Adipocyte (in vitro differentiated cells): ENCODE measurements around the gene UPF1.
A peak's percentile ranks its signal among the peaks of the same experiment; 100 is the strongest.

ENCODE experiments used
- DNase-seq: peaks from one replicate; pipeline ENCODE4 v3.0.0-alpha.2; 2015; ENCODE audit warnings: low read depth
- H3K27me3 ChIP-seq: replicated peaks from 2 replicates; pipeline ENCODE4 v1.7.0; 2013; ENCODE audit warnings: mild to moderate bottlenecking, low read length, moderate library complexity; ENCODE audit not compliant: control insufficient read depth, insufficient read depth
- H3K36me3 ChIP-seq: 2 replicates; pipeline ENCODE4 v1.7.0; 2013; ENCODE audit warnings: low read length, mild to moderate bottlenecking, moderate library complexity; ENCODE audit not compliant: control insufficient read depth, insufficient read depth, severe bottlenecking
- H3K4me1 ChIP-seq: 2 replicates; pipeline ENCODE4 v1.7.0; 2013; ENCODE audit warnings: mild to moderate bottlenecking, low read length, moderate library complexity; ENCODE audit not compliant: control insufficient read depth, insufficient read depth
- H3K4me3 ChIP-seq: 2 replicates; pipeline ENCODE4 v1.7.0; 2013; ENCODE audit warnings: mild to moderate bottlenecking, low read length, moderate library complexity
- H3K9ac ChIP-seq: 2 replicates; pipeline ENCODE4 v1.7.0; 2013; ENCODE audit warnings: mild to moderate bottlenecking, low read length, moderate library complexity
- H3K9me3 ChIP-seq: 2 replicates; pipeline ENCODE4 v1.7.0; 2013; ENCODE audit warnings: mild to moderate bottlenecking, low read length, moderate library complexity; ENCODE audit not compliant: control insufficient read depth

UPF1 gene

GRCh38 chr19:18852648-18853047 is 20.9 kb downstream of the UPF1 start:
- Histone ChIP-seq H3K4me3 (no peak overlapping the region), H3K9me3 (no peaks in the 10 kb centered on the region), H3K4me1 (peaks cover 43% of the 10 kb centered on the region), H3K36me3 (peaks cover 70% of the 10 kb centered on the region), H3K9ac (no peak overlapping the region), H3K27me3 (no peaks in the 10 kb centered on the region)
- DNase-seq: no peak

- H3K9ac ChIP-seq: no peak overlapping the region
- no peak overlapping the region for H3K4me3 ChIP-seq
- no peaks in the 10 kb centered on the region for H3K9me3 ChIP-seq
- peaks cover 31% of the 10 kb centered on the region for H3K4me1 ChIP-seq
- no peaks in the 10 kb centered on the region for H3K27me3 ChIP-seq
- no peak for DNase-seq
- peaks cover 82% of the 10 kb centered on the region for H3K36me3 ChIP-seq
These were observed 22.1 kb downstream of the UPF1 start for GRCh38 chr19:18853755-18854427.

DNA sequence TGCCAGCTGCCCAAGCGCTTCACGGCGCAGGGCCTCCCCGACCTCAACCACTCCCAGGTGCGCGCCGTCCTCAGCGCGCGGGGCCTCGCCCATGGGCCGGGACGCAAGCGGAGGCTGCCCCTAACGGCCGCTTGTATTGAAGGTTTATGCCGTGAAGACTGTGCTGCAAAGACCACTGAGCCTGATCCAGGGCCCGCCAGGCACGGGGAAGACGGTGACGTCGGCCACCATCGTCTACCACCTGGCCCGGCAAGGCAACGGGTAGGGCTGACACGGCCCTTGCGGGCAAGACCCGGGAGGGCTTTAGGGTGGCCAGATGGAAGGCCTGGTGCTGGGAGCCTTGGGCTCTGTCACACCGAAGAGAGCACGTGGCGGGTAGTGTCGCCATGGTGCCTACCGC is 23.2 kb downstream of the UPF1 start:
- H3K4me3 ChIP-seq: no peak overlapping the region
- H3K4me1 ChIP-seq: peaks cover 20% of the 10 kb centered on the region
- no peak overlapping the region for H3K9ac ChIP-seq
- DNase-seq: no peak
- peaks cover 93% of the 10 kb centered on the region for H3K36me3 ChIP-seq
- no peaks in the 10 kb centered on the region for H3K9me3 ChIP-seq
- no peaks in the 10 kb centered on the region for H3K27me3 ChIP-seq

- H3K36me3 ChIP-seq: peaks cover 98% of the 10 kb centered on the region
These were observed 24.1 kb downstream of the UPF1 start for GRCh38 chr19:18855647-18856384.

GRCh38 chr19:18856385-18857126 is 24.8 kb downstream of the UPF1 start:
- peaks cover 98% of the 10 kb centered on the region for H3K36me3 ChIP-seq
- H3K27me3 ChIP-seq: no peaks in the 10 kb centered on the region
- no peaks in the 10 kb centered on the region for H3K9me3 ChIP-seq

More at GRCh38 chr19:18855647-18856384, 24.1 kb downstream of the UPF1 start:
- peaks cover 12% of the 10 kb centered on the region for H3K4me1 ChIP-seq
- no peaks in the 10 kb centered on the region for H3K9me3 ChIP-seq
- H3K27me3 ChIP-seq: no peaks in the 10 kb centered on the region
- H3K4me3 ChIP-seq: no peak overlapping the region
- DNase-seq: no peak
- H3K9ac ChIP-seq: peak overlapping the region; percentile 7

DNA sequence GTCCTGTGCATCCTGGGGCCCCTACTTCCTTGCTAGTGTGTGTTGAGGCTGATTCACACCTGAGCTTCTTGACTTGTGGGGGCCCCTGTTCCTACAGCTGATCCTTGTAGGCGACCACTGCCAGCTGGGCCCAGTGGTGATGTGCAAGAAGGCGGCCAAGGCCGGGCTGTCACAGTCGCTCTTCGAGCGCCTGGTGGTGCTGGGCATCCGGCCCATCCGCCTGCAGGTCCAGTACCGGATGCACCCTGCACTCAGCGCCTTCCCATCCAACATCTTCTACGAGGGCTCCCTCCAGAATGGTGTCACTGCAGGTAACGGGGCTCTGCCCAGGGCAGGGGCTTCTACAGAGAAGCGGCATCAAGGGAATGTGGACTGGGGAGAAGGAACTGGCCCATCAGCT is 25.5 kb downstream of the UPF1 start:
- Histone ChIP-seq H3K36me3 (peaks cover 98% of the 10 kb centered on the region), H3K9ac (no peak overlapping the region), H3K4me3 (no peak overlapping the region)

More at GRCh38 chr19:18856385-18857126, 24.8 kb downstream of the UPF1 start:
- H3K4me1 ChIP-seq: peaks cover 6% of the 10 kb centered on the region
- H3K4me3 ChIP-seq: no peak overlapping the region
- DNase-seq: no peak
- H3K9ac ChIP-seq: peak overlapping the region; percentile 7

GRCh38 chr19:18858906-18859646 is 27.3 kb downstream of the UPF1 start:
- H3K9ac ChIP-seq: no peak overlapping the region
- peaks cover 6% of the 10 kb centered on the region for H3K4me1 ChIP-seq
- H3K27me3 ChIP-seq: no peaks in the 10 kb centered on the region
- H3K36me3 ChIP-seq: peaks cover 100% of the 10 kb centered on the region
- no peak for DNase-seq
- H3K4me3 ChIP-seq: no peak overlapping the region
- no peaks in the 10 kb centered on the region for H3K9me3 ChIP-seq

More for the DNA sequence above, 25.5 kb downstream of the UPF1 start:
- H3K4me1 ChIP-seq: peaks cover 6% of the 10 kb centered on the region
- H3K27me3 ChIP-seq: no peaks in the 10 kb centered on the region
- DNase-seq: no peak
- no peaks in the 10 kb centered on the region for H3K9me3 ChIP-seq

- Histone ChIP-seq H3K36me3 (peaks cover 98% of the 10 kb centered on the region), H3K9ac (no peak overlapping the region)
These were observed 28.0 kb downstream of the UPF1 start for GRCh38 chr19:18859676-18860301.

GRCh38 chr19:18860302-18860700 is 28.5 kb downstream of the UPF1 start:
- no peaks in the 10 kb centered on the region for H3K9me3 ChIP-seq
- H3K27me3 ChIP-seq: no peaks in the 10 kb centered on the region
- H3K4me1 ChIP-seq: peaks cover 6% of the 10 kb centered on the region
- peaks cover 98% of the 10 kb centered on the region for H3K36me3 ChIP-seq
- H3K9ac ChIP-seq: no peak overlapping the region
- no peak overlapping the region for H3K4me3 ChIP-seq
- DNase-seq: no peak

More at GRCh38 chr19:18859676-18860301, 28.0 kb downstream of the UPF1 start:
- Histone ChIP-seq H3K9me3 (no peaks in the 10 kb centered on the region), H3K4me3 (no peak overlapping the region), H3K4me1 (peaks cover 6% of the 10 kb centered on the region), H3K27me3 (no peaks in the 10 kb centered on the region)
- no peak for DNase-seq

DNA sequence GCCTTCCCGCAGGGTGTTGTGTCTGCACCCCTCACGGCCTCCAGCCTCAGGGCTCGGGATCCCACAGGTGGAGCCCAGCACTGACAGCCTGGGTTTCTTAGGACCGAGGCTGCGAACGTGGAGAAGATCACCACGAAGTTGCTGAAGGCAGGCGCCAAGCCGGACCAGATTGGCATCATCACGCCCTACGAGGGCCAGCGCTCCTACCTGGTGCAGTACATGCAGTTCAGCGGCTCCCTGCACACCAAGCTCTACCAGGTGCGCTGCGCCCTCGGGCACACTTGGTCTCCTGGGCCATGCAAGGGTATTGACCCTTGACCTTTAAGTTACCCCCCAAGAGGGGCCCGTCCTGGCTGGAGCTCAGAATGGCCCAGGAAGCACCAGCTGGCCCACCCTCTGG is 29.0 kb downstream of the UPF1 start:
- no peak overlapping the region for H3K9ac ChIP-seq
- H3K4me1 ChIP-seq: peaks cover 6% of the 10 kb centered on the region
- H3K4me3 ChIP-seq: no peak overlapping the region
- peaks cover 98% of the 10 kb centered on the region for H3K36me3 ChIP-seq
- no peaks in the 10 kb centered on the region for H3K9me3 ChIP-seq
- DNase-seq: no peak
- no peaks in the 10 kb centered on the region for H3K27me3 ChIP-seq
